Activated gamma-delta T cell treated with anti-CD3 and anti-CD28 coated beads, Interleukin-2, amount 50 U/mL, for 16 hours (primary cell): ENCODE results near the gene MRRF.

Experiments used
- DNase-seq: peaks from one replicate; pipeline ENCODE4 v3.0.0-alpha.2; 2020; ENCODE audit warnings: low read depth

Gene MRRF

DNA sequence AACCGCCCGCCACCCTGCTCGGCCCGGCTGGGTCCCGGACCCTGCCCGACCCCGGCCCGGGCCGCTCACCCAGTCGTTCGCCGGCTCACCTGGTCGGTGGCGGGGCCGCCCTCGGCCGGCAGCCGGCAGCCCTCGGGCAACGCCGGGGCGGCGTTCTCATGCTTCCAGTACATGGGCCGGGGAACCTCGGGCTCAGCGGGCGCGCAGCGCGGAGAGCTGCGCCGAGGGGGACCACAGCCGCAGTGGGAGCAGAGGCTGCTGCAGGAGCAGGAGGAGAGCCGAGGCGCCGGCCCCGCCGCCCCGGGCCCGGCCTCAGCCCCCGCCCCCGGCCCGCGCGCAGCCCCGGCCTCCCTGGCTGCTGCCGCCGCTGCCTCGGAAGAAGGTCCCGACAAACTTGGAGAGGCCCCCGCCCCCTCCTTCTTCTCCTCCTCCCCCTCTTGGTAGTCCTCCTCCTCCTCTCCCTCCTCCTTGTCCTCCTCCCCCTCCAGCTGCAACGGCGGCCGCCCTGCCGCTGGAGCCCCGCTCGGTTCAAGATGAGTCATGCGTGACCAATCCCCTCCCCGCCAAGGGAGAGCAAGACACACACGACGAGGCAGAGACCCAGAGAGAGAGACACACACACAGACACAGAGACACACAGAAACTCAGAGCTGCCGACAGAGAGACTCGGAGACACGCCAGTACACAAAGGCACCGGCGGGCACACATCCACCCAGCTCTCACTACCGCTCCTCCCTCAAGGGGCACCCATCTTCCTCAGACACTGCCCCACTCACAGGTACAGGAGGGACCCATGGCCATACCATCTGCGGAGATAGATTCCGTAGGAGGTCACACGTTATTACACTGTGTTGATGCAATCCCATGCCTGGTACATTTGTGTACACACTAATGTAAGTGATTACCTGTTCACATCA is 35.9 kb upstream of the MRRF start, which contains the start of gene LHX6:
Gene LHX6, minus strand, starts transcription at position 390 of the 917 bp plus-strand sequence. Its CDS starts 217 bp downstream, at position 173.
- DNase-seq: no peak

DNA sequence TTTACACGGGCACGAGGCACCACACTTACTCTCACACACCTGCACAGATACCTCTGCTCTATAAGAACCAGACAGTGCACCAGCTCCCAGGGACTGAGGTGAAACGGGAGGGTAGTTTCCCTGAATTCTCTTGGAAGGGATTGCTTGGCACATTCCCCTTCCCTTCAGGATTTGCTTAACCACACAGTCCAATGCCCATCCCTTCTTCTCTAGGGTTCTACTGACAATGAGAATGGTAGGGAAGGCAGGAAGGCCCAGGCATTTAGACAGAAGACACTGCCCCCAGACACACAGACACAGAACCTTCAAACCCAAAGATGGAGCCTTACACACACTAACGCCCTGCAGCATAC is 35.2 kb upstream of the MRRF start:
- DNase-seq: no peak

DNA sequence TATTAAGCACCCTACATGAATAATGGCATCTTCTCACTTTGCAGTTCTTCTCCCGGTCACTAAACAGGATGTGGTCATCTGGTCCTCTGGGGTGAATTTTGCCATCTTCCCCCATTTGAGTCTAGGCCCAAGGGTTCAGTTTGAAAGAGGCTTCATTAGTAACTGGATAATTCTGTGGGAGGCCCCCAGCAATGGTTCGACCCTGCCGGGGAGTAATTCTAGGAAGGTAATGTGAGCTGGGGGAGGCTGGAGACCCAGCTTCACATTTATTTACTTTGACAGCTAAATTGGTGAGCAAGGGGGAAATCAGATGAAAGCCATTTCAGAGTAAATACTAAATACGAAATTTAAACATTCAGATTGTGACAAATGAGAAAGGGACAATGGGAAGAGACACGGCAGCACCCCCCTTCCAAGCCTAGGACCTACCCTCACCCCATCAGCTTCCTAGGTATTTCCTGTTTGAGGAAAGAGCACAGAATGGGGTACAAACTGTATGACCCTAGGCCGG is 31.8 kb upstream of the MRRF start:
- no peak for DNase-seq

DNA sequence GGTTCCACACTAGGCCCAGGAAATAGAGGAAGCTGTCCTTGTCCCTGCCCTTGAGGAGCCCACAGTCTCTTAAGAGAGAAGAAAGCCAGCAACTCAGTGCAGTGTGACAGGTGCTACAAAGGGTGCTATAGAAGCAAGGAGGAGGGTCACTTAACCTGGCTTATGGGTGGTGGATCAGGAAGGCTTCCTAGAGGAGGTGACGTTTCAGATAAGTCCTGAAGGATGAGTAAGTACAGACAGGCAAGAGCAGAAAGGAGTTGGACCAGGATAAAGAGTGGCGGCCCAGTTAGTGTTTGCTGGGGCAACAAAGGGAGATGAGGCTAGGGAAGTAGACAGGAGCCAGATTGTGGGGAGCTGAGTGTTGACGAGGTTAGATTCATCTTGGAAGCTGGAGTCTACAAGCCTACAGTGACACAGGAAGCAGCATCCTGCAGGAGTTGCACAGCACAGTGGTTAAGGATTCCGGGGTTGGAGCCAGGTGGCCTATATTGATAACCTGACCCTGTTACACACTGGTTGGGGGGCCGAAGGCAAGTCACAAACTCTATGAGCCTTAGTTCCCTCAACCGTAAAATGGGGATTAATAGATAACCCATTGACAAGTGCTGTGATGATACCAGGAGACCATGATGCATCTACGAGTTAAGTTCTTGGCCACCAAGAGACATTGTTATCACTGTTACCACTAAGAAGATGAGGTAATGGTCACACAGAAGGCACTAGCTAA is 30.5 kb upstream of the MRRF start:
- DNase-seq: no peak

DNA sequence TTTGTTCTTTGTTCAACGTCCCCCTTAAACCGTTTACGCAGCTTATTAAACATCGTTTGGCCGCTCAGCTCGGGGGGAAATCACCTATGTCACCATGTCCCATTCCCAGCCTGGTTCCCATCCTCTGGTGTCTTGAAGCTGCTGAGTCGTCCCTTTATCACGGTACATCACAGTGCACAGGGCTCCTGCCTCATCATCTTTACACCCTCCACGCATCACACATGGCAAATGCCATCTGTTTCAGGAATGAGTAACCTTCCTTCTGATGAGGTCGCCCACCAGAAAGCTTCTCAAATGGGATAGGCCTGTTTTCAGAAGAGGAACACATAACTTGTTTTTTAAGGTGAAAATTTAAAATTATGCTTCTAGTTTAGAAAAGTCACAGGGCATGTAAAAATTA is 28.0 kb upstream of the MRRF start:
- DNase-seq: no peak

DNA sequence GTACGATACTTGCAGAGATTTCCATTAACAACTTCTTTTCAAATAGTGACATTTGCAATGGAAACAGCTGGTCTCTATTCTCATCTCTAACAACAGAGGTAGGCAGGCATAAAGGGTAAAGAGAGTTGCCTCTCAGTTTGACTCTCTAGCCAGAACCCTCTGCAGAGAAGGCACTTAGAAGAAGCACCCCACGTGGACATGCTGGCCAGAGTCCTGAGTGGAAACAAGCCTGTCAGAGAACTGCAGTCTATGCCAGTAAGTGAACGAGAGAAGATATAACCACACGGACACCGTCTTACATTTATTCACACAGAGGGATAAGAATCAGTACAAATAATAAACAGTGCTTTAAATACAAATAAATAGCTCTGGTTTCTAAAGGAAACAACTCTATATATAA is 25.0 kb upstream of the MRRF start:
- DNase-seq: no peak

DNA sequence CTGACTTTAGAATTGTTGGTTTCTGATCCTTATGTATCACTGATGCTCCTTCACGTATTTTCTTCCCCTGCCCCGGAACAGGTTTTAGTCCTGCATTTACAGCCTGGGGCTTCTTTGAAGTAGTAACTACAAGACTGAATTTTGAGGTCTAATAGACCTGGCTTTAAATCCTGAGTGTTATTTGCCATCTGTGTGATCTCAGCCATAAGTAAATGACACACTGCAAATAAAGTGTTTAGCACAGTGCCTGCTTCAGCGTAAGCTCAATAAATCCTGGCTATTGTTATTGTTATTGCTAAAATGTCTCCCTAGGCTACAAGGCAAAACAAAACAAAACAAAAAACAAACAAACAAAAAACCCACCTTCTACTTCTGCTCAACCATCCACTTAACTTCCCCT is 20.3 kb upstream of the MRRF start:
- no peak for DNase-seq

DNA sequence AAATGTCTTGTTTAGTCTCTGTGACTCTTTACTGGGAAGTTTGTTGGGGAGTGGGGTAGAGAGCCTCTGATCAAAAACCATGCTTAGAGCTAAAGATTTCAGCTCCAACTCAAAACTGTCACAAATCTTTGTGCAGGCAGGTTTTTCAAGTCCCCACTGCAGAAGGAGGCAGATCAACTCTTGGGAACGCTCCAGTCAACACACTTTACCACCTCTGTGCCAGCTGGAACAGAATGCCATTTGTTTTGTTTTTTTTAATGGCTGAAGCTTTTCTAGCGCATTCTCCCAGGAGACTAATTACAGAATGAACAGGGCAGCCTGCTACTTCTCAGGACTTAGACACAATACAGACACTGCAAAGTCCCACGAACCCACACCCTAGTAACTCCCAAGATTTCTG is 18.0 kb upstream of the MRRF start:
- no peak for DNase-seq

DNA sequence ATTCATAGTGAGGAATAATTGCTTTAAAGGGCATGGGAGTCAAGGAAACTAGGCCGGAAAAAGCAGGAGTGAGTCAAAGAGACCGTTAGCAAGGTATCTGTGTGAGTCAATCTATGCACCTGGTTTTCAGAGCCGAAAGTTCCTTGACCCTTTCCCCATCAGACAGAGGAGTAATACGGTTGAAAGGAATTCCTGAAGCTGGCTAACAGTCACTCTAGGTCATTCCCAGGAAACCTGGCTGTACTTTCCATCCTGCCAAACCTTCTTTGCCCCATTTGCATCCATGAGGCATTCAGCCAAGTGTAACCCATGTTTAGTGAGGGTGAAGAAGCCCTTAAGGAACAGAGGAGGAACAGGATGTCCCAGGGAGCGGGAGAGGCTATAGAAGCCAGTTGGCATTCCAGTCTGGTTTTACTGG is 16.2 kb upstream of the MRRF start:
- DNase-seq: no peak

DNA sequence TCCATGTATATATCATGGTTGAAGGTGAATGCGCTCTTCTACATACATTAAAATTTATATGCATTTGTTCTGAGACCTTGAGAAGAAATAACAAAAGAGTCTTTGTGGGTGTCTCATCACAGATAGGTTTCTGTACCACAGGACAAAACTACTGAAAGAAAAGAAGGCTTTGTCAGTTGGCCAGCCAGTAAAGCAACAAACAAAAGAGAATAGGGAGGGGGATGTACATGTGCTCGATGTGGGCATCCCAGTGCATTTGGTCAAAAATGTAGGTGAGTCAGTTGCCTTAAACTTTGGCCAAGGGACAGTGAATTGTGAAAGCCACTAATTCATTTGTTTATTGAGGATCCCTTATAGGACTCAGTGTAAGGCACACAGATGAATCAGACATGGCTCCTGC is 13.3 kb upstream of the MRRF start:
- no peak for DNase-seq

DNA sequence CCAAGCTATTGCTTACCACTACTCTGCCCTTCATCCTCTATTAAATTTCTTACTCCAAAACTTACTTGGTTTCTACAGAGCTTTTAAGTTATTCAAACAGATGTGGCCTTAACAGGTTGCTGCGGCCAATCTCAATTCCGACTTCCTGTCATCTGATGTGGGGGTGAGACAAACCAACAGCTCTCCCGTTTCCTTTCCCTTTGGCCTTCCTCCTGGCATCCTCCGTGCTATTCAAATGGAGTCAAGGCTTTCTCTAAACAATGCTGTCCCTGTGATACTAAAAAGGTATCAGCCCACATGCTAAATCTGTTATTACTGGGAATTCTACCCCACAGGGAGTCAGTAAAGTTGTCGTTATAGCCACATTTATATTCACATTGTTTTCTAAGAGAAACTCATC is 11.9 kb upstream of the MRRF start:
- no peak for DNase-seq

DNA sequence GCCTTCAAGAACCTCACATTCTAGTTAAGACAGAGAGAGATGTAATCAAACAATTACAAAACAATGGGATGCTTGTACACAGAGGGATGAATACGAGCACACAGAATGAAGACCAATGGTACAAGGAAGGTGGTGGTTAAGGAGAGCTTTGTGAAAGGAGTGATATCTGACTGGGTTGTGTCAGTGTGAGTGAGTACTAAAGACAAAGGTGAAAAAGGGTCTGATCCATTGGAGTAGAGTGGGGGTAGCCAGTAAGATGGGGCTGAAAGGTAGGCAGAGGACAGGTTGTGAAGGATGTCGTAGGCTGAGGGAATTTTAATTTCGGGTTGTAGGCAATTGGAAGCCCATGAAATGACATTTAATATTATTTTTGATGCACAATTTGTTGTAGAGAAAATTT is 9.9 kb upstream of the MRRF start:
- DNase-seq: no peak

DNA sequence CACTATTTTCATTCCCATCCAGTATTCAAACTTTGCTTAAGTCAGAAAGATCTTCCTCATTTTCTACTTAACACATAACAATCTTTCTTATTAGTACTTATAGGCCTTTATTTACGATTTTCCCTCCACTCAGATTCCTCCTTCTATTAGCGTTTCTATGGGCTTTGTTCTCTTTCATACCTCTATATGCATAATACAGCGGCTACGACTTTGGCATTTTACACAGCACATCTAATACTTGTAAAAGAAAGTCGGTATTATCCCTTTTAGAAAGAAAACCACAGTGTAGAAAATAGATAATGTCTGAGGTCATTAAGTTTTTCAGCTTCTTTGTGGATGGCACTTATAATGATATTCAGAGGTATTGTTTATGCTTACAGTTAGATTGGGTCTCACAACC is 8.5 kb upstream of the MRRF start:
- no peak for DNase-seq

DNA sequence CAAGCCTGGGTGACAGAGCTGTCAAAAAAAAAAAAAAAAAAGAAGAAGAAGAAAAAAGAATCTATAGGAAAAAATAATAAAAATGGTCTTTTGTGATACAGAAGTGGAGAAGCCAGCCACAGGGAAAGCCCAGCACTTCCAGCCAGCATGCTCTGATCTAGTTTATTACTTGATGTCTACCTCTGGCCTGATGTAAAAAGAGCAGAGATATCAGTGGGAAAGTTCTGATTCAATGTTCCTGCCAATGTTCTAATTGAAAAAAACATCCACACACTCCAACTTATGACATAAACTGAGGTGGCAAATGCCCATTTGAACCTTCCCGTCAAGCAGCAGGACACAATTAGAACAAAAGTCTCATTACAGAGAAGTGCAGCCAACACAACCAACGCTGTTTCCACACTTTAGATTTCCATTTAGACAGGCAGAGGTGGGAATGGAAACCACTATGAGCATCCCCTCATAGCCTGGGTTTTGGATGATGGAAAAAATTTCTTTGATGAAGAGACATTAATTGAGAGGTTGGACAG is 5.7 kb upstream of the MRRF start:
- no peak for DNase-seq

DNA sequence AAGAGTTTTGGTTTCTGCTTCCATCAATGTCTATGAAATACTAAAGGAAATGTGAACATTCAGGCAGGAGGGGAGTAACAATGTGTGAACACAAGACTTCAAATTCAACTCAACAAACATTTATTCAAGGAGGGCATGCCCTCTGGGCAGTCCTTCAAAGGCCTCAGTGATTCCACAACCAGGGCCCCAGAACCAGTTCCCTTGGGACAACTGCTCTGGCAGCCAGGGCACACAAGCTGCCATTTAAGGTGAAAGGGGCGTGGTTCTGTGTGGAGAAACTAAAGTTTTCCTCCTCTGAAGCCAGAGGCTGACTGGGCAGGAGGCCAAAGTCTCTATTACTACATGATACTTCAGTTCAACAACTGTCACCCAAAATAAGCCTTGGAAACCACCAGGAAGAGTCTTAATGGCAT is 3.2 kb upstream of the MRRF start:
- DNase-seq: no peak

DNA sequence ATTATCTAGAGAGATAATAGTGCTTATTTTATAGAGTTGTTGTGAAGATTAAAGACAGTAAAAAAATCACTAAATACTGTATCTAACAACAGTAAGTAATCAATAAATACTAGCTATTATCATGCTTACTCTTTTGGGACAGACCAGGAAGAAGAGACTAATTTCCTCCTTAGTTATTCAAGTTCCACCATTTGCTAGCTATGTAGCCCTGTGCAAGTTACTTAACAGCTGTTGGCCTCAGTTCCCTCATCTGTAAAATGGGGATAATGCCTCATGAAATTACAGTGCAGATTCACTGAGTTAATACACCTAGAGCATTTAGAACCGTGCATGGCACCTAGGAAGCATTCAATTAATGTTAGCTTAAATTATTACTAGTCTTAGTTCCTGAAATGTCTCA is 2.6 kb upstream of the MRRF start:
- DNase-seq: no peak

DNA sequence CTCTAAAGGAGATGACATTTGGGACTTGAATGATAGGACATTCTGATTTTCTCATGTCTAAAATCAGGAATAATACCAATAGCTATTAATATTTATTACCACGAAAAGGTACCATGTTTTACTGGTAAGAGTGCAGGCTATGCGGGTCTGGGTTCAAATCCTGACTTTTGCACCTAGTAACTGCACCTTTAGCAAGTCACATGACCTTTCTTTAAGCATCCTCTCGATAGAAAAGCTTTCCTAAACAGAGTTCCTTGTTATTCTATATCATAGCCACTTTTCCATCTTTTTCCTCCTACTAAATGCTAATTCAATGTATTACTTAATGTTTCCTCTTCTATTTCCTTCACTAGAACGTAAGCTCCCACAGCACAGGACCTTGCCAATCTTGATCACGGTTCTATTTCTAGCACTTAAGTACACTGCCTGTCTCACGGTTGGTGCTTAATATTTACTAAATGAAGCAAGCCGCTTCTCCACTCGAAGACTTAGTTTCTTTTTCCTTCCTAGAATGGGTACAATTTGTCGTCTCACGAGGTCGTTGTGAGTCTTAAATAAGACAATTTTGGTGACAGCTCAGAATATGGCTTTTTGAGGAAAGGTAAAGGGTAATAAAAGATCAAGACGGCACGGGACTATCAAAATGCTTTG is 858 bp upstream of the MRRF start:
- no peak for DNase-seq

DNA sequence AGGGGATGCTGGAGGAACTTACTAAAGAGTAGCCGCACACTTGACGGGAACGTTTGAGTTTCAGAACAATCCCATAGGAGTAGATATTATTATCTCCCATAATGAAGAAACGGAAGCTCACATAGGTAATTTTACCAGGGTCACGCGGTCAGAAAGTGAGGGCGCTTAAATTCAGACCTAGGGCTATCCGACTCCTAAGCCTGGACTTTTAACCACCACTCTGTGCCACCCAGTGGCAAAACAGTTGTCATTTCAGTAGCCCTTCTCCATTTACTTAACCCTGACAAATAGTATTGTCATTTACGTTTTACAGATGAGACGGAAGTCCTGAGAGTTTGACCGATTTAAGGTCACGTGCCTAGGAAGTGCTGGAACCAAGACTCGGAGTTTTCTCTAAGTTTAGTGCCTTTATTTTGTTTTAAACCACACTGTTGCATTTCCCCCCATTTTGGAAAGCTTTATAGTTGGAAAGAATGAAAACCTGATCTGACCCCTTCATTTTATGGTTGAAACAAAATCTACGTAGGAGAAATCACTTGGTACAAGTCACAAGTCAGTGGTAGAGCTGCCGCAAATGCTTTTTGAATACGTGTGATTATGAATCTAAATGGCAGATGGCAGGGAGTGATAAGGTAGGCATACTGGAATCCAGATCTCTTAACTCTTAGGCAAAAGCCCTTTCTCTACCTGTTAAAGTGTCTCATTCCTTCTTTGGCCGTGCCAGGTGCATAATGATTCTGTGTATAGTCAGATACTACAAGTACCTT is 650 bp downstream of the MRRF start:
- peak; percentile 12 for DNase-seq

DNA sequence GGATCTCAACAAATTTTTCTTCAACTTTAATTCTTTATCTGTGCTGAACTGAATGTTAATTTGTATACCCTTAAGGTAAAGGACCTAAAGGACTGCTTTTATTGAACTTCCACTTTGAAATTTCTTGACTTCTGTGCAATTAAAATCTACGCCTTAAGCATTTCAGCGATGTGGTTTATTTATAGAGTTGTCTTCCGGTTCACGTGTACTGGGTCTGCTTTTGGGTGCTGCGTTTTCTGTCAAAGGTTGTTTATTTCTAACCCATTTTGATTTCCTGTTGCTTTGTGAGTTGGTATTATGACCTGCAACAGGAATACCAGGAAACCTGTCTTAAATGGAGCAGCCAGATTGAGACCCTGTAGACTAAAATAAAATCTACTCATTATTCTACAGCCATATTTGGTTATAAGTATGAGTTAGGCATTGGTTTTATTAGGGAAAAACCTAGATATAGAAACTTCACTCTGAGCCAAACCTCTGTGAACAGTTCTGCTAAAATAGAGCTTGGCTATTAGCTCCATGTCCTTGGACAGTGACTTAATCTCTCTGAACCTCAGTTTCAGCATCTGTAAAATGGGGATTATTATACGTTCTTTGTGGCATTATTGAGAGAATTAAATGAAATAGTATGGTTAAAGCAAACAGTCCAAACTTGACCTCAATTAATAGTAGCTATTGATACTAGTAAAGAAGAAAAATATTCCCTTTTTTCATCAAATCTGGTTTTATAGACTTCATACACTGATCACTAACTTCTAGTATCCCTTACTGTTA is 3.5 kb downstream of the MRRF start:
- no peak for DNase-seq

DNA sequence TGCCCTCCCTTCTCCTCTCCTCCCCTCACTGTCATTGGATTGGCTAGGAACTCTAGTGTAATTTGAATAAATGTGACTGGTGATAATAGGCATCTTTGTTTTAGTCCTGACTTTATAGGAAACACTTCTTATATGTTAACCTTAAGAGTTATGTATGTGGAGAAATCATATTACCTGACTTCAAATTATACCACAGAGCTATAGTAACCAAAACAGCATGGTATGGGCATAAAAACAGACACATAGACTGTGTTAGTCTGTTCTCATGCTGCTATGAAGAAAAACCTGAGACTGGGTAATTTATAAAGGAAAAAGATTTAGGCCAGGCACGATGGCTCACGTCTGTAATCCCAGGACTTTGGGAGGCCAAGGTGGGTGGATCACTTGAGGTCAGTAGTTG is 9.4 kb downstream of the MRRF start:
- no peak for DNase-seq

DNA sequence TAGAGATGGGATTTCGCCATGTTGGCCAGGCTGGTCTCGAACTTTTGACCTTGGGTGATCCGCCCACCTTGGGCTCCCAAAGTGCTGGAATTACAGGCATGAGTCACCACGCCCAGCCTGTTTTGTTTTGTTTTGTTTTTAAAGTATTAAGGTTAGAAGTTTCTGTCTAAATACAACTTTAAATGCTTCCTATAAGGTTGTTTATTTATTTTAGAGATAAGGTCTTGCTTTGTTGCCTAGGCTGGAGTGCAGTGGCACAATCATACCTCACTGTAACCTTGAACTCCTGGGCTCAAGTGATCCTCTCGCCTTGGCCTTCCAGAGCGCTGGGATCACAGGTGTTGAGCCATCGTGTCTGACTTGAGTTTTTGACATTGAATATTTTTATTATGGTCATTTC is 11.4 kb downstream of the MRRF start:
- DNase-seq: no peak
